Immature natural killer cell (primary cell): ENCODE measurements around the gene ELK3. TPM values are rescaled to one million over a fixed set of nuclear protein-coding genes. Genes with fewer than 3 reads are reported as not detected.
"Not testable (repeated sequence)": the region's sequence is repeated elsewhere in the genome, so short reads cannot be mapped to it uniquely, and the experiment has no call there.

ENCODE experiments used
- DNase-seq, 3 donors: peaks; one replicate each; pipeline ENCODE4 v3.0.0; 2022; ENCODE audit warnings: mixed read lengths in 1 of 3
- H3K27ac Mint-ChIP-seq, 6 donors: one replicate each; pipeline ENCODE4 v1.8.0; 2020; ENCODE audit warnings: mixed read lengths in 6 of 6, mild to moderate bottlenecking in 5 of 6, inconsistent platforms in 4 of 6, moderate library complexity in 3 of 6
- H3K27me3 Mint-ChIP-seq, 3 donors: one replicate each; pipeline ENCODE4 v1.8.0; 2020 to 2021; ENCODE audit warnings: low read depth in 3 of 3, mild to moderate bottlenecking in 3 of 3, mixed read lengths in 3 of 3, moderate library complexity in 3 of 3, inconsistent platforms in 1 of 3
- H3K36me3 Mint-ChIP-seq, 3 donors: one replicate each; pipeline ENCODE4 v1.8.0; 2020; ENCODE audit warnings: mixed read lengths in 3 of 3, inconsistent platforms in 2 of 3, mild to moderate bottlenecking in 2 of 3
- H3K4me1 Mint-ChIP-seq, 2 donors: one replicate each; pipeline ENCODE4 v1.8.0; 2020; ENCODE audit warnings: inconsistent platforms in 2 of 2, mild to moderate bottlenecking in 2 of 2, mixed read lengths in 2 of 2, moderate library complexity in 1 of 2
- H3K4me3 Mint-ChIP-seq, 5 donors: one replicate each; pipeline ENCODE4 v1.8.0; 2020; ENCODE audit warnings: mild to moderate bottlenecking in 5 of 5, mixed read lengths in 5 of 5, inconsistent platforms in 3 of 5, moderate library complexity in 3 of 5
- H3K9me3 Mint-ChIP-seq, 6 donors: one replicate each; pipeline ENCODE4 v1.8.0; 2020; ENCODE audit warnings: mild to moderate bottlenecking in 6 of 6, mixed read lengths in 6 of 6, inconsistent platforms in 4 of 6, moderate library complexity in 3 of 6
- polyA plus RNA-seq, 3 donors: library from polyadenylated mRNA; unstranded; fragments of 300-500 nt; fragmentation: Illumina TruSeq; gene quantifications; one replicate each; pipeline ENCODE4 v1.2.3, GENCODE V29; 2021

The ELK3 gene
- polyA plus RNA-seq, 3 donors from 2014 or later = 4.7 to 21.7 (median 6.9) TPM

DNA sequence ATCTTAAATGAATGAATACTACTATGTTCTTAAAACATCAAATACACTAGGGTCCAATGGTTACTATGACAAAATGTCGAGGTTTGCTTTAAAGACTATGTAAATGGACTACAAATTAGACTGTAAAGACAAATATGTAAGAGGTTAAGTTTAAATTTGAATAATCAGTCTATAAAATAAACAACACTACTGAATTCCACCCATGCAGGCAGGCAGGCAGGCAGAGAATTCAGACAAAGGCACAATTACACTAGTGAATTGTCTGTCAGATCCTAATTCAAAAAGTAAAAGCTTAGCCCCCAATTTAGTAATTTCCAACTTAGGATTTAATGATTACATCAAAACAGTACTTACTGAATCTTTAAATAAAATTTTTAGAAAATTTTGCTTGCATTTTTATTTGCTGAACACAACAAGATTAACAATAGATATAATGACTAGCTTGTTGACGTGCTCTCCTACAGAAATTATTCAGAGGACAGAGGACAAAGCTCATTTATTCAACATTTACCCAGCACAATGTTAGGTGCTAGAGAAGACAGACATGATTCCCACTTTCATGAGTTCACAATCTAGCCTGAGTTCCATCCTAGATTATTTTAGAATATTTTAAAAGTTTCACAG, 108.6 kb downstream of the ELK3 start:
- DNase-seq = no peak
- Mint-ChIP-seq H3K27ac (peak overlapping the region in 3 of 6 donors; percentile 31 to 39 (median 35)), H3K36me3 (peaks cover 3 to 13% (median 8%) of the 10 kb centered on the region in 3 donors), H3K27me3 (peaks cover 2 to 8% (median 4%) of the 10 kb centered on the region in 3 donors), H3K9me3 (no peaks in the 10 kb centered on the region), H3K4me1 (peaks cover 37 to 72% of the 10 kb centered on the region in 2 donors), H3K4me3 (no peak overlapping the region)

DNA sequence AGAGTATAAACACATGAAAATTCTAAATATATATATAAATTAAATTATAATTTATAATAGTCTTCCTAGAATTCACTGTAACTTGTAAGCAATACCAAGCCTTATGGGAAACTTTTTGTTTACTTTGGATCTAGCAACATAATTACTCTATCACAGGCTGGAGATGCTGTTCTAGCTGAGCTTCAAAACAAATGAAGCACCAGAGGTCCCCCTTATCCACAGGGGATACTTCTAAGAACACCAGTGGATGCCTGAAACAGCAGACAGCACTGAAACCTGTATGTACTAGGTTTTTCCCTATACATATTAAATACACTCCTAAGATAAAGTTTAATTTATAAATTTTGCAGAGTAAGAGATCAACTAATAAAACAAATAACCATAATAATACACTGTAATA, 109.5 kb downstream of the ELK3 start:
- no peaks in the 10 kb centered on the region for H3K9me3 Mint-ChIP-seq
- H3K36me3 Mint-ChIP-seq = peaks cover 3 to 13% (median 7%) of the 10 kb centered on the region in 3 donors
- H3K27ac Mint-ChIP-seq = peak overlapping the region in 1 of 6 donors; percentile 54
- peaks cover 37 to 75% of the 10 kb centered on the region in 2 donors for H3K4me1 Mint-ChIP-seq
- peaks cover 2 to 7% (median 4%) of the 10 kb centered on the region in 3 donors for H3K27me3 Mint-ChIP-seq
- no peak for DNase-seq
- H3K4me3 Mint-ChIP-seq = no peak overlapping the region

- Mint-ChIP-seq H3K9me3 (no peaks in the 10 kb centered on the region), H3K4me1 (peaks cover 38 to 80% of the 10 kb centered on the region in 2 donors), H3K27ac (peak overlapping the region; percentile 55 to 89 (median 66)), H3K4me3 (peak overlapping the region in 1 of 5 donors; percentile 25), H3K27me3 (peaks cover under 1 to 7% (median 4%) of the 10 kb centered on the region in 3 donors), H3K36me3 (peaks cover 4 to 11% (median 5%) of the 10 kb centered on the region in 3 donors)
- DNase-seq = no peak
Measured at GRCh38 chr12:96305665-96306064, 111.5 kb downstream of the ELK3 start.

DNA sequence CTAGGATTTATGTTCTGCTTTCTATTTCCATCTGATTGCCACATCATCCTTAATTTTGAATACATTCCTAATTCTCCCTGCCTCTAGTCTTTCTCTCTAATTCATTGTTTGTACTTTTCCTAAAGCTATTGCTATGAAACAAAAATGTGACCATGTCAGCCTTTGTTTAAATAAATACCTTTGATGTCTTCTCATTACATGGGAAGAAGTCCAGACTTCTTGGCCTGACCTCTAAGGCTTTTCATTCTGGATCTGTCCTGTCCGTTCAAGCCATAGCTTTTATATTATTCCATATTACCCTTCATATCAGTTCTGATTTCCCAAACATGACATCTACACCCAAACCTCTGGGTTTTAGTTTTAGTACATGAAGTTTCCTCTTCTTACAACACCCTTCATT, 114.7 kb downstream of the ELK3 start:
- peaks cover 33 to 76% of the 10 kb centered on the region in 2 donors for H3K4me1 Mint-ChIP-seq
- peaks cover 4 to 10% (median 5%) of the 10 kb centered on the region in 3 donors for H3K36me3 Mint-ChIP-seq
- peak overlapping the region in 5 of 6 donors; percentile 5 to 70 (median 19) for H3K27ac Mint-ChIP-seq
- H3K27me3 Mint-ChIP-seq = peaks cover 0 to 10% (median 4%) of the 10 kb centered on the region in 3 donors
- no peaks in the 10 kb centered on the region for H3K9me3 Mint-ChIP-seq
- no peak overlapping the region for H3K4me3 Mint-ChIP-seq
- DNase-seq = no peak

GRCh38 chr12:96310067-96310466, 115.9 kb downstream of the ELK3 start:
- no peak overlapping the region for H3K4me3 Mint-ChIP-seq
- H3K9me3 Mint-ChIP-seq = no peaks in the 10 kb centered on the region
- peaks cover 29 to 76% of the 10 kb centered on the region in 2 donors for H3K4me1 Mint-ChIP-seq
- peaks cover 0 to 7% (median 4%) of the 10 kb centered on the region in 3 donors for H3K27me3 Mint-ChIP-seq
- peaks cover 4 to 10% (median 5%) of the 10 kb centered on the region in 3 donors for H3K36me3 Mint-ChIP-seq
- H3K27ac Mint-ChIP-seq = peak overlapping the region in 1 of 6 donors; percentile 16
- no peak for DNase-seq

DNA sequence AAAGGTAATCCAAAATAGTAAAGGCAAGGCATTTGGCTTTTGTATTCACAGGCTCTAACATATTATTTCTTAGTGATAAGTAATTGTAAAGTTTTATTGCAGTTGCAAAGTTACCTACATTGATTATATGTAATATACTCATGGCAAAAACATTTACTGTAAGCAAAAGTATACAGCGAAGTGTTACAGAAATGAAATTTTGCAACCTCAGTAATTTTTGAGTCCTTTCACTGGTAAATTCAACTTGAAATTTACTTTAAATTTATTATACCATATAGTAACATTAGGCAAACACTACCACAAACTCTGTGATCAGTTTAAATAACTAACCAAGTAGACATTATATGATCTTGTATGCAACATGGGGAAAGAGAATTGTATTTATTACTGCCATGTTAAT, 117.0 kb downstream of the ELK3 start:
- DNase-seq = no peak
- no peak overlapping the region for H3K4me3 Mint-ChIP-seq
- H3K36me3 Mint-ChIP-seq = peaks cover 4 to 10% (median 5%) of the 10 kb centered on the region in 3 donors
- peaks cover 27 to 74% of the 10 kb centered on the region in 2 donors for H3K4me1 Mint-ChIP-seq
- no peaks in the 10 kb centered on the region for H3K9me3 Mint-ChIP-seq
- H3K27me3 Mint-ChIP-seq = peaks cover 0 to 10% (median 7%) of the 10 kb centered on the region in 3 donors
- no peak overlapping the region for H3K27ac Mint-ChIP-seq

DNA sequence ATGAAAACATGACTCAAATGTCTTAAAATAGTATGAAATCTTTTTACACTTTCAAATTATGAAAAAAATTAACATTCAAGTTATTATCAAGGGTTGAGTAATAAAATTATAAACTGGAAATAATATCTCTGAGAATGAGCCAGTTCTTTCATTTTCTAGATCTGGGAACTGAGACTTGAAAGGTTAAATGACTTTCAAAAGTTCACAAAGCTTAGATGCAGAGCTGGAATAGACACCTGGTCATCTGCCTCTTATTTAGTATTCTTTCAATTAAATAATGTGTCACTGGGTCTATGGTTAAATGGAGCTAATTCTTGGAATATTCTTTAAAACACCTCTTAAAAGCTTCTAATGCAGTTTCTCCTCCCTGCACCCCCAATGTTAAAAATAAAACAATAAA, 119.4 kb downstream of the ELK3 start:
- Mint-ChIP-seq H3K27me3 (peaks cover 0 to 10% (median 7%) of the 10 kb centered on the region in 3 donors), H3K36me3 (peaks cover 4 to 10% (median 5%) of the 10 kb centered on the region in 3 donors), H3K9me3 (peaks cover 0 to 2% (median 0%) of the 10 kb centered on the region in 6 donors), H3K4me3 (no peak overlapping the region), H3K4me1 (peaks cover 21 to 55% of the 10 kb centered on the region in 2 donors), H3K27ac (peak overlapping the region in 2 of 6 donors; percentile 23 to 48)
- no peak for DNase-seq

DNA sequence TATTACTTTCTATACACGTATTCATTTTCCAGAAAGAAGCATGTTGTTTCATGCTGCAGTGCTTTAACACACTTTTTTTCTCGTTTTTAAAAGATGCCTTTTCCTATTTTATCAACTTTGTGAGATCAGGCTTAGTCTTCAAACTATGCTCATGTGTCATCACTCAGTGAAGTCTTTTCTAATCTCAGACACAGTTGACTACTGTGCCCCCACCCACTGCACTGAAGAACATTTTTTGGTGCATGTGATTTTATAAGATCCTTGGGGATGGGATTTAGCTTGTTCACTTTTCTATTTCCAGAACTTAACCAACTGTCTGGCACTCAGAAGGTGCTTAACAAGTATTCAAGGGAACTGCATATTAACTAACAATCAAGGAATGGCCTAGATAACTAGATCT, 120.5 kb downstream of the ELK3 start:
- Mint-ChIP-seq H3K4me3 (no peak overlapping the region), H3K27me3 (peaks cover 0 to 10% (median 7%) of the 10 kb centered on the region in 3 donors), H3K36me3 (peaks cover 0 to 4% (median 4%) of the 10 kb centered on the region in 3 donors), H3K9me3 (peaks cover 0 to 2% (median 0%) of the 10 kb centered on the region in 6 donors), H3K27ac (peak overlapping the region in 5 of 6 donors; percentile 18 to 85 (median 80)), H3K4me1 (peaks cover 16 to 47% of the 10 kb centered on the region in 2 donors)
- DNase-seq = no peak

DNA sequence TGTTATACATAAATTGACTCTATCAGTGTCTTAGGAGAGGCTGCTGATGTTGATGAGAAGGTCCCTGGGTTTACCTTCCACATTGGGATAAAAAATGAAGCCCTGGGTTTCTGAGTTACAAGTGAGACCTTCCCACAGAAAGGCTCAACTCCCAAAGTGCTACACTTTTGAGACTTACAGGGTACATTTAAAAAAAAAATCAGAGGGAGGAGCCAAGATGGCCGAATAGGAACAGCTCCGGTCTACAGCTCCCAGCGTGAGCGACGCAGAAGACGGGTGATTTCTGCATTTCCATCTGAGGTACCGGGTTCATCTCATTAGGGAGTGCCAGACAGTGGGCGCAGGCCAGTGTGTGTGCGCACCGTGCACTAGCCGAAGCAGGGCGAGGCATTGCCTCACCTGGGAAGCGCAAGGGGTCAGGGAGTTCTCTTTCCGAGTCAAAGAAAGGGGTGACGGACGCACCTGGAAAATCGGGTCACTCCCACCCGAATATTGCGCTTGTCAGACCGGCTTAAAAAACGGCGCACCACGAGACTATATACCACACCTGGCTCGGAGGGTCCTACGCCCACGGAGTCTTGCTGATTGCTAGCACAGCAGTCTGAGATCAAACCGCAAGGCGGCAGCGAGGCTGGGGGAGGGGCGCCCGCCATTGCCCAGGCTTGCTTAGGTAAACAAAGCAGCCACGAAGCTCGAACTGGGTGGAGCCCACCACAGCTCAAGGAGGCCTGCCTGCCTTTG, 121.7 kb downstream of the ELK3 start:
- Mint-ChIP-seq H3K27ac (peak overlapping the region; percentile 59 to 88 (median 85)), H3K4me3 (peak overlapping the region; percentile 68 to 90 (median 86)), H3K4me1 (peaks cover 16 to 38% of the 10 kb centered on the region in 2 donors)
- H3K9me3 Mint-ChIP-seq, H3K36me3 Mint-ChIP-seq, H3K27me3 Mint-ChIP-seq: not testable (repeated sequence)
- peak in 2 of 3 donors; percentile 25 to 32 for DNase-seq

DNA sequence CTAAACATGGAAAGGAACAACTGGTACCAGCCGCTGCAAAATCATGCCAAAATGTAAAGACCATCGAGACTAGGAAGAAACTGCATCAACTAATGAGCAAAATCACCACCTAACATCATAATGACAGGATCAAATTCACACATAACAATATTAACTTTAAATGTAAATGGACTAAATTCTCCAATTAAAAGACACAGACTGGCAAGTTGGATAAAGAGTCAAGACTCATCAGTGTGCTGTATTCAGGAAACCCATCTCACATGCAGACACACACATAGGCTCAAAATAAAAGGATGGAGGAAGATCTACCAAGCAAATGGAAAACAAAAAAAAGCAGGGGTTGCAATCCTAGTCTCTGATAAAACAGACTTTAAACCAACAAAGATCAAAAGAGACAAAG, 123.6 kb downstream of the ELK3 start:
- not testable (repeated sequence) for H3K9me3 Mint-ChIP-seq, H3K36me3 Mint-ChIP-seq, H3K27me3 Mint-ChIP-seq, H3K4me3 Mint-ChIP-seq, H3K27ac Mint-ChIP-seq, DNase-seq
- H3K4me1 Mint-ChIP-seq = peaks cover 25 to 40% of the 10 kb centered on the region in 2 donors

Other genes with a start within 250 kb of the ELK3 start
- gene HAL, start 198.0 kb upstream of the ELK3 start, polyA plus RNA-seq = under 1 TPM in 2 of 3 donors, not detected in 1; 0.21 to 0.34 TPM
- gene LTA4H, start 158.8 kb upstream of the ELK3 start, polyA plus RNA-seq = 10 to 100 TPM; 65.9 to 78.1 (median 67.2) TPM
- gene CDK17, start 206.1 kb downstream of the ELK3 start, polyA plus RNA-seq = 10 to 100 TPM; 27.2 to 64.0 (median 52.7) TPM